HG02973 (cell line): ENCODE data around the gene ALPI.
"Not testable (repeated sequence)": the region's sequence is repeated elsewhere in the genome, so short reads cannot be mapped to it uniquely, and the experiment has no call there.

Source experiments
- ATAC-seq: cut with Tn5 transposase; IDR thresholded peaks from one replicate; pipeline ENCODE4 v1.9.1; 2021; ENCODE audit warnings: moderate library complexity; ENCODE audit not compliant: unreplicated experiment

Gene ALPI

DNA sequence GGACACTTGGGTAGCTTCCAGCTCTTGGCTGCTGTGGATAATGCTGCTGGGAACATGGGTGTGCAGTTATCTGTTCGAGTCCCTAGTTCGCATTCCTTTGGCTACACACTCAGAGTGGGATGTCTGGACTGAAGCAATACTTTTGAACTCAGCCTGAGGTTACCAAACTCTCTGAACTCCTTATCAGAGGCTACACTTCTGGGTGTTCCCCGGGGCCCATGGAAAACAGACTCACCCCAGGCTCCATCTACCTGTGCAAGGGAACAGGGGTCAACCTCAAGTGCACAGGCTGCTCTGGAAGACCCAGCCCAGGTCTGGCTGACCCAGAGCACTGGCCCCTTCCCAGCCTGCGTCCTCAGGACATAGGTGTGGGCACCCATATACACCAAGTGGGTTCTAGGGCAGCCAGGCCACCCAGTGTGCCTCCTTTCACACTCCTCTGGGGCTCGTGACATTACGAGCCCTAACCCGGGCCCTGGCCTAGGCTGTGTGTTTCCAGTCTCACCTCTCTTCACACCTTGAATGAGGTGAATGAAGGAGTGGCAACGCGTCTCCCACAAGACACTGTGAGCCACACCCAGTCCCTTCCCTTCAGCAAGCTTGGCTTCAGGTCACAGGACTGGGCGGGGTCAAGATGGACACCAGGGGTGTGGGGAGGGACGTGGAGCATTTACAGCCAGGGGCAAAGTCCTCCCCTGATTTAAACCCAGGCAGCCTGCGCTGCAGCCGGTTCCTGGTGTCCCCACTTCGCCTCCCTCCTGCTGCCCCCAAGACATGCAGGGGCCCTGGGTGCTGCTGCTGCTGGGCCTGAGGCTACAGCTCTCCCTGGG is at the start of gene ALPI:
Gene ALPI (plus strand): TSS at position 728 of the 830 bp plus-strand sequence. CDS start 47 bp downstream, at position 775.
- ATAC-seq = no peak

GRCh38 chr2:232406556-232407310 is 49.2 kb upstream of the ALPI start, which contains the start of gene ALPG:
TSS of gene ALPG (plus strand) at chr2:232406844. CDS start at chr2:232406895, 51 bp downstream.
- ATAC-seq = no peak

GRCh38 chr2:232407428-232408150 is 48.4 kb upstream of the ALPI start:
- ATAC-seq = not testable (repeated sequence)

GRCh38 chr2:232408269-232408668 is 47.7 kb upstream of the ALPI start:
- not testable (repeated sequence) for ATAC-seq

DNA sequence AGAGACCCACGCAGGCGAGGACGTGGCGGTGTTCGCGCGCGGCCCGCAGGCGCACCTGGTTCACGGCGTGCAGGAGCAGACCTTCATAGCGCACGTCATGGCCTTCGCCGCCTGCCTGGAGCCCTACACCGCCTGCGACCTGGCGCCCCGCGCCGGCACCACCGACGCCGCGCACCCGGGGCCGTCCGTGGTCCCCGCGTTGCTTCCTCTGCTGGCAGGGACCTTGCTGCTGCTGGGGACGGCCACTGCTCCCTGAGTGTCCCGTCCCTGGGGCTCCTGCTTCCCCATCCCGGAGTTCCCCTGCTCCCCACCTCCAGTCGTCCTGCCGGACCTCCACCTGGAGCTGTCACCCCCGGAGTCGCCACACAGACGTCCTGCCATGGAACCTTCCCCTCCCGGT is 46.3 kb upstream of the ALPI start:
- ATAC-seq = not testable (repeated sequence)

- no peak for ATAC-seq
Observed at GRCh38 chr2:232410238-232410900, 45.6 kb upstream of the ALPI start.

GRCh38 chr2:232411901-232412629 is 43.9 kb upstream of the ALPI start:
- no peak for ATAC-seq

GRCh38 chr2:232412986-232413385 is 43.0 kb upstream of the ALPI start:
- no peak for ATAC-seq

DNA sequence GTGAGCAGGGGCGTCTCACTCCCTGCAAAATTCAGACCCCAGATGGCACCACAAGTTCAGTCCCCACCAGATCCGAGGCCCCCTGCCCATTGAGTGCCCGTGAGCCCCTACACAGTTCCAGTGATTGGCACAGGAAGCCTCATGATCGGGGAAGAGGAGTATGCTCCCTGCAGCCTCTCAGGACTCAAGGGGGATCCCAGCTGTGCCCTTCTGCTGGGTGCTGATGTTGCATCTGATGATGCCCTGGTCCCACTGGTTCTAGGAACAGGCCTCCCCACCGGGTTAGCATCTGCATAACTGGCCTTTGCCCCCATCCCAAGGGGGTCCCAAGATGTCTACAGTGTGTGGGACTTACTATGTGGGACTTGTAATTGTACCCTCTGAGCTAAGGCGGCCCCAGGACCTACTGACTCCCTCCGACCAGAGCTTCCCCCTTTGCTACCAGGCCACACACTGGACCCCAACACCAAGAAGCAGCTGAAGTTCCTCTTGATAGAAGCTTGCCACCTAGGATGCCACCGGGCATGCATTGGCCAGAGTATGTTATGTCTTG is 40.7 kb upstream of the ALPI start:
- no peak for ATAC-seq

DNA sequence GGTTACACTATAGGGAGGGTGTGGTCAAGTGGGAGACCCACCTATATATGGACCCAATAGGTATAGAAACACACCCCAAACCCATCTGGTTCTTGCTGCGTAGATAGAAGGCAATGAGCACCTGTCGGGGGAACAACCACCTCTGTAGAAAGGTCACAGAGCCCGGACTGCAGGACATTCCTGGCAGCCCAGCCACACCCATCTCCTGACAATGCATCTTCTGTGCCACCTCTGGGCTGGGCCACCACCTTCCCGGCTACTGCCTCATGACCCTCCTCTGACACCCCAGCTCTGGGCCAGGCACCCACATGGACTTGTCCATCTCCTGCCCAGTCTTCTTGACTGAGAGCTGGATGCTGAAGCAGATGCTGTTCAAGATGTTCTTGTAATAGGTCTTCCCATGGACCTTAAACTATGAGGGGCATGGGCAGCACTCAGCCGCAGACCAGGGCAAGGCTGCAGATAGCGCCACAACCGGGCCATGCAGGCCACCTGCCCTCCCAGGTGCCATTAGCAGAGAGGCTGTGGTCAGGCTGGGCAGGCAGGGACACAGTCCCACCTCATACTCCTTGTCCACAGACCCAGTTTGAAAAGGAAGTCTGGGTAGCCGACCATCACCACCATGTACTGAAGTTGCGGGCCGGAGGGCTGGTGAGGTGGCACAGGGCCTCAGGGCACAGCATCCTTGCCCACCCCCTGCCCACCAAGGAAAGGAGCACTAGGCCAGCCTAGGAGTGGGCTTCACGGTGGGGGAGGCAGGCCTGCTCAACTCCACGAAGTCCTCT is 40.0 kb upstream of the ALPI start:
- no peak for ATAC-seq

DNA sequence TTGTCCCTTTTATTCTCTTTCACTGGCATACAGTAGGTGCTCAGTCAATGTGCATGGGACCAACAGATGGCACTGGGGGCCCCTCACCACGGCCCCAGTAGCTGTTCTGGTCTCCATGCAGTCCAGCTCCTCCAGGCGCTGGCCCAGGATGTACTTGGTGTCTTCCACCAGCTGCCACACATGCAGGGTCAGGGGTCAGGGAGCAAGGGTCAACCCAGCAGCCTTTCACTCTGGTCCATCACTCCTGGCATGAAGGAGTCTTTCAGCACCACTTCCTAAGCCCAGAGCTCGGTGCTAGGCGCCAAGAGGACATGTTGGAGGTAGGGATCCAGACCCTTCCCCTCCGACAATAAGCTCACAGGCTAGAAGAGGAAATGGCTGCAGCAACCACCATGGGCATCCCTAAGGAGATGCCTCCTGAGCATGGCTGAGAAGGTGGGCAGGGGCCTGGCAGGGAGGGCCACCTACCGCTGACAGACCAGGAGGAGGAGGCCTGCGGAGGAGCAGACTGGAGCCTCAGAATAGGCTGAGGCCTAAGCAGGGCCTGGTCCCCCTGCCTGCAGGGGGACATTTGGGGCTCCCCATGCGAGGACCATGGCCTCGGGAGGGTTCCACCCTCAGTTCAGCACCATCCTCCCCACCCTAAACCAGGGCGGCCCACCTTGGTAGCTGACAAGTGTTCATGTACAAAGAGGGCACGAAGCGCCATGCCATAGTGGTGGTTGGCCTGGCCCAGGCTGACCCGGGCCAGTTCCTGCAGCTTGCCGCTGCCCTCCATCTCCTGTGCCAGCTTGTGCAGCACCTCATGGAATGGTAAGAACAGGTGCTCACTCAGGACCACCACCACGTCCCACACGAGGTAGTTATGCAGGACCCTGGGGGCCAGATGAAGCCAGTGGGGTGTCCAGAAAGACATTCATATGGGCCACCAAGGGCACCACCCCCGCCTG is 39.2 kb upstream of the ALPI start:
- no peak for ATAC-seq

DNA sequence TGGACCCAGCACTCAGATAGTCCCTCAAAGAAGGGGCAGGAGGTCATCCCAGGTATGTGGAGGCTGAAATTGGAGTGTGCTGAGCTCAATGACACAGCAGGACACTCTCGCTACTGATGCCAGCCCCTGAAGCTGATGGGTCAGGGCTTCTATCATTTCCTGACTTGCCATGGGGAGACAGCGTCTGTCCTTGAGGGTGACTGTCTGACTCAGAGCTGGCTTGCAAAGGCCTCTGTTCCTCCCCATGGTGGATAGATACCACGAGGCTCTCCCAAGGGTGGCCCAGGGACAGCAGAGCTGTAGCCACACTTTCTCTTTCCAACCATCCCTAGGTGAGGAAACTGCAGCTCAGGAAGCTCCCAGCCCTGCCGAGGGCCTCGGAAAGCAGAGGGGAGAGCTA is 38.5 kb upstream of the ALPI start:
- ATAC-seq = no peak

GRCh38 chr2:232418056-232418455 is 37.9 kb upstream of the ALPI start:
- no peak for ATAC-seq

DNA sequence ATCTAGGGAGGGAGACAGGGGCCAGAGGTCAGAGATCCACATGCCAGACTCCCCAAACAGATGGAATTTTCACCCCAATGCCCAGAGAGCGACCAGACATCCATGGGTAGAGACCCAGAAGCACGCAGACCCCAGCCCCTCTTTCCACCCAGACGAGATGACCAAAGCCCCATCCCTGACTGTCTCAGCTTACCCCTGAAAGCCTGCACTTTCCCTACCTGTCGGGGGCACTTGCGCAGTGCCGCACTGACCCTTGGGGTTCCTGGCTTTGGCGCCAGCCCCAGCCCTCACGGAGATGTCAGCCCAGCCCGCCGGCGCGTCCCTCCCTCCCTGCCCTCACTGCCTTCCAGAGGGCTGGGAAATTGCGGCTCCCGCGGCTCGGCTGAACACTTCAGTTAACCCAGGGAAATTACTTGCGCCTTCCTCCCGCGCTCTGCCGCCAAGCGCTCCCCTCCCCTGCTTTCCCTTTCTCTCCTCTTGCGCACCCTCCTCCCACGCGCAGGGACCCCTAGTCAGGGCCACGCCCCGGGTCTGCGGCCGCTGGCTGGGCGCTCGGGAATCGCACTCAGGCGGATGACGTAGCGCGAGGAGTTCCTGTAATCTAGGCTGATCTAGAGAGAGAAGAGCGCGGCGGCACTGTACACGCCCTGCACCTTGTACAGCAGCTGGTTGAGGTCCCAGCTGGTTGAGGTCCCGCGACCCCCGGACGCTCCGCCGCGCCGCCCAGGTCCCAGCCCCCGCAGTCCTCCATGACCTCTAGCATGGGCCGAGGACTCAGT is 37.3 kb upstream of the ALPI start:
- ATAC-seq = no peak

DNA sequence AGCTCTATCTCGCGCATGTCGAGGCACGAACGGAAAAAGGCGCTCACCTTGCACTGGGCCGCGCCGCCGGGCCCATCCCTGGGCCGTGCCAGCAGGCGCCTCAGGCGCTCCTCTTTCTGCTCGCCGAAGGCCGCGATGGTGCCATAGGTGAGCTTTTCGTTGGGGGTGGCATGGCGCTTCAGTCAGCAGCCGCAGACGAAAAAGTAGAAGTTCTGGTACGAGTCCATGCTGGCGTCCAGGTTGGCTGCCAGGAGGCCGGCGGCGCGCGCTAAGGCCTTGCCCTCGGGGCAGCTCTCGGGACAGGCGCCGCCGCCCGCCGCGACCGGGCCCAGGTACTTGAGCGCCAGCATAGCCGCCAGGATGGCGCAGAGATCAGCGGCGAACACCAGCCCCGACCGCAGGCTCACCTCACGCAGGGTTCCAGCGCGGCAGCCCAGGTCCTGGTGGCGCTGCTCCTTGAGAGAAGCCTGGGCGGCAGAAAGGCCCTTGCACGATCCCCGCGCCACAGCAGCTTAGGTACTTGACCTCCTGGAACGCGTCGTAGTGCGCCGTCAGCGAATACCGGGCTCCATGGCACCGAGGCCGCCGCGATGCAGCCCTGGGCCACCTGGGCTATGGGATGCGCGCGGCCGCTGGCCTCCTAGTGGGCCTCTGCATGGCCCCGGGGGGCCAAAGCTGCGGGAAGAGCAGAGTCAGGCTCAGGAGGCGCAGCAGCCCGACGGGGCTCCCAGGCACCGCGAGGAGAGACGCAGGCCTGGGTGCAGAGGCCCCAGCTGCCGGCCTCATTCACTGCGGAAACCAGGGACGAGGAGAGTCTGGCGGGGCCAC is 36.5 kb upstream of the ALPI start:
- no peak for ATAC-seq

- ATAC-seq = no peak
Observed at GRCh38 chr2:232420073-232420454, 35.9 kb upstream of the ALPI start.
